ENCODE data around the gene BACH2. TPM values are rescaled to one million over a fixed set of nuclear protein-coding genes. Genes with fewer than 3 reads are reported as not detected.

Gene BACH2
- total and polyA plus RNA-seq, 2 of the 8 experiments (the other 6 are each of a cell fraction or from before 2014, with no cell fraction given): 1.9 to 5.9 TPM

- TF ChIP-seq HDAC2 (IDR thresholded peaks at IDR 0.05; ENCODE audit: borderline replicate concordance in 1 of 2, low read depth in 2 of 2, low read length in 2 of 2) (no peak), PHF8 (conservative IDR thresholded peaks at IDR 0.05; ENCODE audit: low read depth, low read length) (no peak), BRCA1 (IDR thresholded peaks at IDR 0.05; ENCODE audit: low read depth, low read length) (no peak)
Measured at GRCh38 chr6:89999945-90000825, 296.5 kb downstream of the BACH2 start (continued).
